ENCODE measurements around the gene NPAS1. TPM values are rescaled to one million over a fixed set of nuclear protein-coding genes. Genes with fewer than 3 reads are reported as not detected.
A peak's percentile ranks its signal among the peaks of the same experiment; 100 is the strongest.
"Not testable (repeated sequence)": the region's sequence is repeated elsewhere in the genome, so short reads cannot be mapped to it uniquely, and the experiment has no call there.

The NPAS1 gene
- total RNA-seq, 1 experiment from 2014 or later = 1.4 TPM

GRCh38 chr19:47005873-47006272 is 13.8 kb upstream of the NPAS1 start:
- ChIA-PET POLR2A (ENCODE audit: unreplicated experiment) (no interaction called here), CTCF (no interaction called here)
- Histone ChIP-seq H3K4me2 (no peak overlapping the region), H3F3A (ENCODE audit: insufficient read depth, low read depth) (peaks cover 18% of the 10 kb centered on the region; the same call in 1 of the 2 replicates), H3K79me2 (ENCODE audit: low read depth) (no peaks in the 10 kb centered on the region), H4K20me1 (ENCODE audit: insufficient read depth) (peaks cover 3% of the 10 kb centered on the region; the same call in 1 of the 2 replicates), H2AFZ (no peak overlapping the region), H3K27ac (no peak overlapping the region), H3K27me3 (ENCODE audit: insufficient read depth, low read depth) (no peaks in the 10 kb centered on the region), H3K9me3 (ENCODE audit: insufficient read depth, low read depth) (no peaks in the 10 kb centered on the region), H3K9me2 (ENCODE audit: insufficient read depth) (no peaks in the 10 kb centered on the region), H3K36me3 (ENCODE audit: low read depth) (no peaks in the 10 kb centered on the region), H3K4me1 (replicated peaks; ENCODE audit: insufficient read depth) (no peaks in the 10 kb centered on the region), H3K4me3 (no peak overlapping the region)
- BruUV-seq (replicated peaks) = no TSS peak
- no peak for TF ChIP-seq EZH2 (IDR thresholded peaks at IDR 0.05; ENCODE audit: low read depth)
- DNase-seq = no peak
- intact Hi-C loops (cut with micrococcal nuclease; ENCODE audit: unreplicated experiment) = no loop called here

DNA sequence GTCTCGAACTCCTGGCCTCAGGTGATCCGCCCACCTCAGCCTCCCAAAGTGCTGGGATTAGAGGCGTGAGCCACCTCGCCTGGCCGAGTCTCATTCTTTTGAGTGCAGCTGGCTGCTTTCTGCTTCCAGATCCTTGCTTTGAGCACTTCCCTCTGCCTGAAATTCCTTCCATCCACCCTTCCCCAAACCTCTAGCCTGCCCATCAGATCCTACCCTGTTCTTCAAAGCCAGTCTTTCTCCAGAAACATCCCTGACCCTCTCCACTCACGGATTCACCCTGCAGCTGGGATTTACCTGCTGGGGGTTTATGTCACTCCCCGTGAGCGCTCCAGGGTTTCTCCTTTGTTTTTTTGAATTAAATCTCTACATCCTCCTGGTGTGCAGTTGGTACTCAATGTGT is 13.1 kb upstream of the NPAS1 start:
- POLR2A ChIA-PET (ENCODE audit: unreplicated experiment) = no interaction called here
- Histone ChIP-seq H3K4me3 (no peak overlapping the region), H3K27me3 (ENCODE audit: insufficient read depth, low read depth) (no peaks in the 10 kb centered on the region), H3K4me2 (no peak overlapping the region), H2AFZ (no peak overlapping the region), H3K9me2 (ENCODE audit: insufficient read depth) (no peaks in the 10 kb centered on the region), H3K27ac (no peak overlapping the region), H3K9me3 (ENCODE audit: insufficient read depth, low read depth) (no peaks in the 10 kb centered on the region), H3K79me2 (ENCODE audit: low read depth) (no peaks in the 10 kb centered on the region), H3F3A (ENCODE audit: insufficient read depth, low read depth) (peaks cover 16% of the 10 kb centered on the region; the same call in 1 of the 2 replicates), H3K4me1 (replicated peaks; ENCODE audit: insufficient read depth) (no peaks in the 10 kb centered on the region), H3K36me3 (ENCODE audit: low read depth) (no peaks in the 10 kb centered on the region), H4K20me1 (ENCODE audit: insufficient read depth) (peaks cover 3% of the 10 kb centered on the region; the same call in 1 of the 2 replicates)
- TF ChIP-seq EZH2 (IDR thresholded peaks at IDR 0.05; ENCODE audit: low read depth) = no peak
- TF ChIP-seq, protein P1, sequence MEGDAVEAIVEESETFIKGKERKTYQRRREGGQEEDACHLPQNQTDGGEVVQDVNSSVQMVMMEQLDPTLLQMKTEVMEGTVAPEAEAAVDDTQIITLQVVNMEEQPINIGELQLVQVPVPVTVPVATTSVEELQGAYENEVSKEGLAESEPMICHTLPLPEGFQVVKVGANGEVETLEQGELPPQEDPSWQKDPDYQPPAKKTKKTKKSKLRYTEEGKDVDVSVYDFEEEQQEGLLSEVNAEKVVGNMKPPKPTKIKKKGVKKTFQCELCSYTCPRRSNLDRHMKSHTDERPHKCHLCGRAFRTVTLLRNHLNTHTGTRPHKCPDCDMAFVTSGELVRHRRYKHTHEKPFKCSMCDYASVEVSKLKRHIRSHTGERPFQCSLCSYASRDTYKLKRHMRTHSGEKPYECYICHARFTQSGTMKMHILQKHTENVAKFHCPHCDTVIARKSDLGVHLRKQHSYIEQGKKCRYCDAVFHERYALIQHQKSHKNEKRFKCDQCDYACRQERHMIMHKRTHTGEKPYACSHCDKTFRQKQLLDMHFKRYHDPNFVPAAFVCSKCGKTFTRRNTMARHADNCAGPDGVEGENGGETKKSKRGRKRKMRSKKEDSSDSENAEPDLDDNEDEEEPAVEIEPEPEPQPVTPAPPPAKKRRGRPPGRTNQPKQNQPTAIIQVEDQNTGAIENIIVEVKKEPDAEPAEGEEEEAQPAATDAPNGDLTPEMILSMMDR (conservative IDR thresholded peaks at IDR 0.05) = no peak
- BruUV-seq (replicated peaks) = no TSS peak
- CTCF ChIA-PET = no interaction called here
- intact Hi-C loops (cut with micrococcal nuclease; ENCODE audit: unreplicated experiment) = no loop called here
- DNase-seq = no peak

- POLR2A ChIA-PET (ENCODE audit: unreplicated experiment) = not testable (repeated sequence)
These were observed 9.1 kb upstream of the NPAS1 start for GRCh38 chr19:47010549-47010948.

DNA sequence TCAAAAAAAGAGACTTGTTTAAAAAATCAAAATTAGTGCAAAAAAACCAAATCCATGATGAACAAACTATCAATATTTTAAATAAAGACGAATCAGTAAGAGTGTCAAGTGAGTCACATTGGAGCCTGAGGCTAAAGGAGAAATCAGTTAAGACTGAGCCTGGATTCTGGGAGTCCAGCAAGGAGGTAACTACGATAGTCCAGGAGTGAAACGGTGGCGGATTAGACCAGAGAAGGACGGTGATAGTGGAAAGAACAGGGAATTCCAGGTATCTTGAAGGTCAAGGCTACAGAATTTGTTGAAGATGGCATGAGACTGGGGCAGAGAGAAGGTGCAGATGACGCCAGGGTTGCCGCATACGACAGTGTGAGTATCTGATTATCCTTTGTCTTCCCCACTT is 7.0 kb upstream of the NPAS1 start:
- intact Hi-C loops (cut with micrococcal nuclease; ENCODE audit: unreplicated experiment) = loop anchor here (1.0 to 10.0 kb wide), 5 partner anchors 20 to 412 kb away; no protein-coding TSS in a partner anchor
- peaks cover 19% of the 10 kb centered on the region for H3F3A ChIP-seq (ENCODE audit: insufficient read depth, low read depth)
- H3K4me2 ChIP-seq = peak overlapping the region; percentile 64
- POLR2A ChIA-PET (ENCODE audit: unreplicated experiment) = interaction anchor here (0.5 kb wide), 1 partner anchor 213 kb away, joined by 3 read pairs; no protein-coding TSS in a partner anchor
- no peaks in the 10 kb centered on the region for H3K27me3 ChIP-seq (ENCODE audit: insufficient read depth, low read depth)
- no peak for DNase-seq
- H3K36me3 ChIP-seq (ENCODE audit: low read depth) = no peaks in the 10 kb centered on the region
- H3K79me2 ChIP-seq (ENCODE audit: low read depth) = no peaks in the 10 kb centered on the region
- H4K20me1 ChIP-seq (ENCODE audit: insufficient read depth) = no peaks in the 10 kb centered on the region
- CTCF ChIA-PET = interaction anchor here (0.5 to 0.7 kb wide), 4 partner anchors 10 to 172 kb away, joined by 3 to 8 read pairs (median 3); no protein-coding TSS in a partner anchor
- no peaks in the 10 kb centered on the region for H3K9me3 ChIP-seq (ENCODE audit: insufficient read depth, low read depth)
- H3K27ac ChIP-seq = no peak overlapping the region
- peaks cover 6% of the 10 kb centered on the region for H3K4me1 ChIP-seq (replicated peaks; ENCODE audit: insufficient read depth)
- no TSS peak for BruUV-seq (replicated peaks)
- peak overlapping the region; percentile 7; the same call in 1 of the 2 replicates for H3K4me3 ChIP-seq
- no peaks in the 10 kb centered on the region for H3K9me2 ChIP-seq (ENCODE audit: insufficient read depth)
- H2AFZ ChIP-seq = no peak overlapping the region
- no peak for TF ChIP-seq EZH2 (IDR thresholded peaks at IDR 0.05; ENCODE audit: low read depth)
- TF ChIP-seq, protein P1 (conservative IDR thresholded peaks at IDR 0.05) = no peak

More at GRCh38 chr19:47010549-47010948, 9.1 kb upstream of the NPAS1 start:
- CTCF ChIA-PET = interaction anchor here (0.6 kb wide), 1 partner anchor 170 kb away, joined by 7 read pairs; no protein-coding TSS in a partner anchor
- not testable (repeated sequence) for H3K9me3 ChIP-seq (ENCODE audit: insufficient read depth, low read depth); DNase-seq; H3K9me2 ChIP-seq (ENCODE audit: insufficient read depth); H2AFZ ChIP-seq; H3K4me3 ChIP-seq; H3K27ac ChIP-seq; BruUV-seq (replicated peaks); H3K36me3 ChIP-seq (ENCODE audit: low read depth); H3K79me2 ChIP-seq (ENCODE audit: low read depth); H3K4me1 ChIP-seq (replicated peaks; ENCODE audit: insufficient read depth); H4K20me1 ChIP-seq (ENCODE audit: insufficient read depth); H3K27me3 ChIP-seq (ENCODE audit: insufficient read depth, low read depth); H3K4me2 ChIP-seq
- peaks cover 11% of the 10 kb centered on the region for H3F3A ChIP-seq (ENCODE audit: insufficient read depth, low read depth)
- intact Hi-C loops (cut with micrococcal nuclease; ENCODE audit: unreplicated experiment) = loop anchor here (5.0 to 10.0 kb wide), 2 partner anchors 232 to 414 kb away; no protein-coding TSS in a partner anchor

Data from PC-9 (cell line).